GM10266 (cell line): ENCODE results near the gene HERC3.

Experiments used
- DNase-seq: peaks from one replicate; pipeline ENCODE4 v3.0.0; 2012; ENCODE audit errors: extremely low spot score
- CTCF ChIP-seq: IDR thresholded peaks from 2 replicates; pipeline ENCODE4 v1.5.1; 2012; ENCODE audit warnings: mild to moderate bottlenecking, low read depth; ENCODE audit not compliant: control insufficient read depth, insufficient read depth; ENCODE audit errors: missing control alignments

The HERC3 gene

DNA sequence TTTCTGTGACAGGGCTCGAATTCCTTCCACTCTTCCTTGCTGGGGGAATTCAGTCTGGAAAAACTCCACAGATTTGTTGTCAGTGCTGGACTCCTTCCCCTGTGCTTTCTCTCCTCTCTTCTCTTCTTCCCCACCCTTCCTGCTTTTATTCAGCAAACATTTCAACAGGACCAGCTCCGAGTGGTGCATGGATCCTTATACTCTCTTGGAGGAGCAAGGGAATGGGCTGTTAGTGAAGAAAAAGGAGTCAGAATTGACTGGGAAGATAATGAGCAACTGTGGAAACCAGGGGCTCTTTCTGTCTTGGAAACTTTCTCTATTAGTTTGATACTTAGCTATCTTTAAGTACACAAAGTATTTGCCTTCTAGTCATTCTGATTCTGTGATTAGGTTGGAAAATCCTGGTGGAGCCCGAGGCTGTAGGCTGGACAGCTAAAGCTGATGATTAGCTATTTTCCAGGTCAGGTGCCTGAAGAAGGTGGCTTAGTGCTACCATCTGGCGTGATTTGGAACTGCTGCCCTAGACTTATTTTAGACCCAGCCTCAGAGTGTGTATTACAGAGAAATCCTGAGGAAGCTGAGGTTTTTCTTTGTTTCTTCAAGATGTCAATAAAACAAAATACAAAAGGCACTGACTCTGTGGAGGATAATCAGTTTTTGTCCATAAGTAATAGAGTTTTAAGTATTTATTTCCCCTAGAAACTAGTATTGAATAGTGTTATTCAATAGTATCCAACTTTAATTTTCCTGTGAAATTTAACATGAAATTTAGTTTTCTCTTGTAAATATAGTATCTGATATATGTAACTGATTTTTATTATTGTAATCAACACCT is 67.0 kb downstream of the HERC3 start:
- DNase-seq = peak; percentile 40
- peak; percentile 77 for TF ChIP-seq CTCF

GRCh38 chr4:88659890-88660208 is 67.6 kb downstream of the HERC3 start:
- TF ChIP-seq CTCF = no peak
- DNase-seq = no peak

DNA sequence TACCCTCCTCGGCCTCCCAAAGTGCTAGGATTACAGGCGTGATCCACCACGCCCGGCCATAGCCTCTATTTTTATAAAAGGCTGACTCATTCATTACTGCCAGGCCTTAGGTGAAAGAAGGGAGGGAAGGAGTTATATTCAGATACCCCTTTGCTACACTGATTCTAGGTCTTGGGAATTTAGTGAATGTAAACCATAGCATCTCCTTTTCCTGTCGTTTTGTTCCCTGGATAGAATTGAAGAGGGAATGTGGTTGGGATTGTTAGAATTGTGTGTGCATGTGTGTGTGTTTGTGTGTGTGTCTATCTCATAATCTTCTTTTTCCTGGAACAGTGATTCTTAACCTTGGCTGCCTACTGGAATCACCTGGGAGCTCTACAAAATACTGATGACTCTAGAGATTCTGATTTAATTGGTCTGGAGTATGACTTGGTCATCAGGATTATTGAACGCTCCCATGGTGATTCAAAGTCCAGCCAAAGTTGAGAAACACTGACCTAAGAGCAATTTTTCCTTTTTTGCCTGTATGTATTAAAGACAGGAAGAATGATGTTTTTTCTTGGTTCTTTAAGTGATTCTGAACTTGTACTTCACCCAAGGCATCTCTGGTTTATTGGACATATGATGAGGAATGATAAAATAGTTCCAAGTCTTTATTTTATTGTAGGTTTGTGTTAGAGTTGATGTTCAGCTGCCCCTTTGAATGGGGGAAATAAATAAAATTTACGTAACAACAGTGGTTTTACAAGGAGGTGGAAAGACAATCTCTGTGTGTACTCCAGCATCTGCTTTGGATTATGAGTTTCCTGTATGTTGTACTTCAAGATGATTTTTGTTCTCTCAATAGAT is 68.4 kb downstream of the HERC3 start:
- no peak for TF ChIP-seq CTCF
- no peak for DNase-seq

DNA sequence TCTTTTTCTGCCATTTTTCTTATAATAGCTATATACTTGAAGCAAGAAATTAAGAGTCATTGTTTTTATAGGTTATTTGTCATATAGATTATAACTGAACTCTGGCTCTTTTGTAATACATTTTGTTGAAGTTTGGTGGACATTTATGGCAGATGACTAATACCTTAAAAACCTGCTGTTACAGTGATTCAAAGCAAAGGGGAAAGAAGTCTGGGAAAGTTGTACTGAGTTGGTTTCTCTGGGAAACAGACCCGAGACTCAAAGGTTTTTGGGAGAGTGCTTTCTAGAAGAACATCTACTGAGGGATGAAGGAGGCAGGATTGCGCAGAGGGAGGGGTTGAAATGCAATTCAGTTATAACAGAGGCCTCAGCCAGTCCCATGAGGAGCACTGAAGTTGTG is 69.5 kb downstream of the HERC3 start:
- DNase-seq = no peak

DNA sequence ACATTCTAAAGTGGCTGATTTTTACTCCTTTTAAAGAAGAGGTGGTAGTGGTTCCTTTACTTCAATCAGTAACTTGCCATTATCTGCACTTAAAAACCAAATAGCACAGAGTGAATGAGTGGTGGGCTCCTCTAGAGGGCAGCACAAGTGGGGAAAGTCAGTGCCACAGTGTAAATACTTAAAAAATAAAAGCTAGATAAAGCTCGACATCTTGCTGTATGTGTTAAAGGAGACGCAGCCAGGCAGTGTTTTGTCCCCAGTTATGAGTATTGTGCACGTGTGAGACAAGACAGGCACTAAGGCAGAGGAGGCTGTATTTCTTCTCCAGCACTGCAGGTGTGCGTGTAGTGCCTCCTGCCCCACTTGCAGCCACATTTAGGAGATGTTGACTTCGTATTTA is 80.7 kb downstream of the HERC3 start:
- DNase-seq = peak; percentile 10

More for the DNA sequence above, 69.5 kb downstream of the HERC3 start:
- TF ChIP-seq CTCF = no peak

GRCh38 chr4:88673886-88674285 is 81.6 kb downstream of the HERC3 start:
- no peak for TF ChIP-seq CTCF
- DNase-seq = no peak

More for the DNA sequence above, 80.7 kb downstream of the HERC3 start:
- TF ChIP-seq CTCF = peak; percentile 60

- TF ChIP-seq CTCF = no peak
- no peak for DNase-seq
These were observed 82.3 kb downstream of the HERC3 start for GRCh38 chr4:88674565-88674964.
